Pancreas (tissue), 10 donors: ENCODE measurements around the gene YKT6. TPM values are rescaled to one million over a fixed set of nuclear protein-coding genes. Genes with fewer than 3 reads are reported as not detected.

Source experiments
- ATAC-seq, 4 donors: fragments of 200-7000 bp; cut with Tn5 transposase; one replicate each; pipeline versions ENCODE4 v1.8.0 to v1.9.1; 2020; ENCODE audit warnings: mild to moderate bottlenecking in 4 of 4, moderate library complexity in 4 of 4
- DNase-seq, 6 donors: peaks; one replicate each; pipeline ENCODE4 v3.0.0-alpha.2; 2020
- FAIRE-seq: peaks from 2 replicates; lab custom pipeline; 2012; peaks lifted over from hg19 to GRCh38; lab: Jason Lieb, UNC
- H3K27ac ChIP-seq, 4 donors: fragments of 200-600 bp; sonication (generic); 1 replicate in 3 of 4; 2 replicates in 1 of 4; pipeline versions ENCODE4 v1.5.0 to v1.8.0; 2020
- H3K27me3 ChIP-seq, 4 donors: fragments of 200-600 bp; one replicate each; pipeline ENCODE4 v1.8.0; 2021
- H3K36me3 ChIP-seq, 3 donors: fragments of 200-600 bp; sonication (generic) in 1 of 3; one replicate each; pipeline versions ENCODE4 v1.5.0 to v1.8.0; 2020 to 2021
- H3K4me1 ChIP-seq, 3 donors: fragments of 200-600 bp; one replicate each; pipeline ENCODE4 v1.8.0; 2021
- H3K4me3 ChIP-seq, 4 donors: fragments of 200-600 bp; sonication (generic) in 2 of 4; one replicate each; pipeline versions ENCODE4 v1.5.0 to v1.8.0; 2020 to 2021
- H3K9me3 ChIP-seq, 4 donors: fragments of 200-600 bp; one replicate each; pipeline ENCODE4 v1.8.0; 2021
- CTCF ChIP-seq, 4 donors: fragments of 200-600 bp; sonication (generic) in 3 of 4; IDR thresholded peaks; one replicate each; pipeline versions ENCODE4 v1.5.0 to v1.8.0; 2021; ENCODE audit warnings: antibody characterized with exemption in 4 of 4
- WGBS, 2 donors: extraction: QIAGEN DNeasy Blood & Tissue Kit; methylation state at CpG; one replicate each; pipeline ENCODE4 v1.1.7; 2013; 5-methylcytosine and 5-hydroxymethylcytosine counted together
- intact Hi-C, 3 donors: fragments of 100-400 bp; cut with DNase I; formaldehyde crosslinking; loops; one replicate each; pipeline versions ENCODE4 v1.11.1 to v1.14.2; 2022
- polyA plus RNA-seq, 2 donors: library from polyadenylated mRNA; stranded (reverse); fragments of 200-250 nt; gene quantifications; one replicate each; pipeline ENCODE4 v1.2.3, GENCODE V29; 2013
- total RNA-seq, 6 donors: library from RNA; stranded (reverse); fragmentation: NEBNext Ultra II Directional in 4 of 6; extraction: Animal tissue kit (Norgen Biotek cat#: 25700) in 4 of 6; gene quantifications; one replicate each; pipeline versions ENCODE4 v1.2.1 to v1.2.4, GENCODE V29; 2021 to 2023
- donor health status: healthy with polysubstance abuse.
- donor health status: DM: no; HTN: no; CAD: no; lungs with moderate emphysema.
- donor health status: DM: no; HTN: no; CAD: no.
- donor health status: control.
- donor health status: control.
- donor health status: Bipolar disorder and iron deficiency.
- donor health status: DM: yes; HTN: yes; CAD: no.
- donor health status: DM: no; HTN: no; CAD: no.
- donor health status: DM: no; HTN: no; CAD: no.
- donor health status: DM: yes; HTN: yes; CAD: no.

Gene YKT6
- total and polyA plus RNA-seq, 8 donors, result 27.7 to 48.7 (median 37.0) TPM

- no peaks in the 10 kb centered on the region for H3K4me1 ChIP-seq
- no peaks in the 10 kb centered on the region for H3K9me3 ChIP-seq
- no peak for TF ChIP-seq CTCF (IDR thresholded peaks at IDR 0.05)
- FAIRE-seq, result no peak
- H3K27ac ChIP-seq, result no peak overlapping the region
- H3K27me3 ChIP-seq, result no peaks in the 10 kb centered on the region
- no peak overlapping the region for H3K4me3 ChIP-seq
- ATAC-seq, result peak in 3 of 4 donors; percentile 5 to 44 (median 40)
- intact Hi-C loops, result no loop called here
- WGBS, 2 donors, result 37 to 50% methylated on average over 8 of the region's 8 CpGs
- H3K36me3 ChIP-seq, result peaks cover 3 to 19% (median 12%) of the 10 kb centered on the region in 3 donors
- peak in 2 of 6 donors; percentile 49 to 67 for DNase-seq
Measured at GRCh38 chr7:44216019-44216418, 15.2 kb downstream of the YKT6 start.

- intact Hi-C loops, result no loop called here
- Histone ChIP-seq H3K27me3 (no peaks in the 10 kb centered on the region), H3K4me1 (no peaks in the 10 kb centered on the region), H3K4me3 (no peak overlapping the region), H3K36me3 (peaks cover 0 to 14% (median 5%) of the 10 kb centered on the region in 3 donors), H3K9me3 (no peaks in the 10 kb centered on the region), H3K27ac (no peak overlapping the region)
- no peak for FAIRE-seq
- ATAC-seq, result peak in 1 of 4 donors; percentile 11
- DNase-seq, result peak in 2 of 6 donors; percentile 50 to 55
- TF ChIP-seq CTCF (IDR thresholded peaks at IDR 0.05), result no peak
- 73 to 77% methylated on average over 13 of the region's 13 CpGs for WGBS, 2 donors
Measured at GRCh38 chr7:44216521-44217222, 15.9 kb downstream of the YKT6 start.

- H3K27ac ChIP-seq, result no peak overlapping the region
- H3K4me3 ChIP-seq, result no peak overlapping the region
- WGBS, 2 donors, result 80 to 82% methylated on average over 19 of the region's 19 CpGs
- no peaks in the 10 kb centered on the region for H3K9me3 ChIP-seq
- intact Hi-C loops, result no loop called here
- FAIRE-seq (no peak), DNase-seq (peak in 2 of 6 donors; percentile 40 to 50), ATAC-seq (no peak)
- H3K4me1 ChIP-seq, result no peaks in the 10 kb centered on the region
- no peak for TF ChIP-seq CTCF (IDR thresholded peaks at IDR 0.05)
- H3K27me3 ChIP-seq, result no peaks in the 10 kb centered on the region
- H3K36me3 ChIP-seq, result peaks cover 0 to 10% (median 5%) of the 10 kb centered on the region in 3 donors
Measured at GRCh38 chr7:44217223-44217714, 16.5 kb downstream of the YKT6 start.

GRCh38 chr7:44217852-44218402 lies 17.1 kb downstream of the YKT6 start:
- DNase-seq (peak in 3 of 6 donors; percentile 17 to 59 (median 30)), FAIRE-seq (no peak), ATAC-seq (no peak)
- 84 to 87% methylated on average over 17 of the region's 17 CpGs for WGBS, 2 donors
- peaks cover 0 to 5% (median 1%) of the 10 kb centered on the region in 3 donors for H3K36me3 ChIP-seq
- intact Hi-C loops, result no loop called here
- H3K27ac ChIP-seq, result no peak overlapping the region
- no peaks in the 10 kb centered on the region for H3K27me3 ChIP-seq
- H3K4me1 ChIP-seq, result peaks cover 0 to 2% (median 0%) of the 10 kb centered on the region in 3 donors
- no peaks in the 10 kb centered on the region for H3K9me3 ChIP-seq
- TF ChIP-seq CTCF (IDR thresholded peaks at IDR 0.05), result no peak
- H3K4me3 ChIP-seq, result no peak overlapping the region
